HepG2 (cell line): ENCODE data around the gene GTF2H3. TPM values are rescaled to one million over a fixed set of nuclear protein-coding genes. Genes with fewer than 3 reads are reported as not detected.

ENCODE experiments used
- AGO1 ChIP-seq: fragments of 200-400 bp; formaldehyde crosslinking; IDR thresholded peaks from 2 replicates; pipeline ENCODE4 v1.6.1; 2017; ENCODE audit warnings: mild to moderate bottlenecking, low read depth, low read length, moderate library complexity; ENCODE audit not compliant: poor library complexity, severe bottlenecking
- ARNTL ChIP-seq: sonication (generic); formaldehyde crosslinking; IDR thresholded peaks from 2 replicates; pipeline ENCODE4 v1.4.0; 2020; ENCODE audit warnings: mild to moderate bottlenecking, missing genetic modification reagents
- ELF1 ChIP-seq: sonication (generic); formaldehyde crosslinking; IDR thresholded peaks from 2 replicates; pipeline ENCODE4 v1.4.0; 2020; ENCODE audit warnings: missing genetic modification reagents
- FOXM1 ChIP-seq: sonication (generic); formaldehyde crosslinking; IDR thresholded peaks from 2 replicates; pipeline ENCODE4 v1.5.0; 2020; ENCODE audit warnings: missing genetic modification reagents
- ISX ChIP-seq: sonication (generic); formaldehyde crosslinking; conservative IDR thresholded peaks from 2 replicates; pipeline ENCODE4 v1.5.0; 2020; ENCODE audit warnings: missing genetic modification reagents
- KDM6A ChIP-seq: IDR thresholded peaks from 2 replicates; pipeline ENCODE4 v1.6.1; 2016; ENCODE audit warnings: low read depth
- NAIF1 ChIP-seq: sonication (generic); formaldehyde crosslinking; IDR thresholded peaks from 2 replicates; pipeline ENCODE4 v1.5.0; 2020; ENCODE audit warnings: mild to moderate bottlenecking, missing genetic modification reagents, borderline replicate concordance
- NPAS2 ChIP-seq: sonication (generic); formaldehyde crosslinking; IDR thresholded peaks from 2 replicates; pipeline ENCODE4 v1.8.0; 2022; ENCODE audit warnings: mild to moderate bottlenecking, missing genetic modification reagents, borderline replicate concordance
- PRMT3 ChIP-seq: sonication (generic); formaldehyde crosslinking; IDR thresholded peaks from 2 replicates; pipeline ENCODE4 v1.8.1; 2022; ENCODE audit warnings: low read depth, mild to moderate bottlenecking, moderate library complexity, missing genetic modification reagents, borderline replicate concordance
- PRPF4 ChIP-seq: fragments of 200-400 bp; formaldehyde crosslinking; IDR thresholded peaks from 2 replicates; pipeline ENCODE4 v1.6.1; 2016; ENCODE audit warnings: low read length, low read depth; ENCODE audit not compliant: poor library complexity, severe bottlenecking
- RARA ChIP-seq: IDR thresholded peaks from 2 replicates; pipeline ENCODE4 v1.6.1; 2016; ENCODE audit warnings: missing genetic modification reagents, missing compliant biosample characterization
- RFXAP ChIP-seq: sonication (generic); formaldehyde crosslinking; IDR thresholded peaks from 2 replicates; pipeline ENCODE4 v1.4.0; 2020; ENCODE audit warnings: missing genetic modification reagents, borderline replicate concordance
- SOX13 ChIP-seq, 3 experiments: fragments of 450-650 bp in 1 of 3; sonication (generic) in 1 of 3; formaldehyde crosslinking in 1 of 3; IDR thresholded peaks in 2 of 3; conservative IDR thresholded peaks in 1 of 3; 2 replicates each; pipeline versions ENCODE4 v1.5.0 to v1.6.1; 2016 to 2020; ENCODE audit warnings: antibody characterized with exemption in 1 of 3, mild to moderate bottlenecking in 1 of 3, missing compliant biosample characterization in 1 of 3, missing genetic modification reagents in 1 of 3, moderate library complexity in 1 of 3
- ZEB1 ChIP-seq: IDR thresholded peaks from 2 replicates; pipeline ENCODE4 v1.6.1; 2012; ENCODE audit warnings: mild to moderate bottlenecking, low read depth, inconsistent platforms; ENCODE audit not compliant: insufficient replicate concordance
- ZNF431 ChIP-seq: sonication (generic); formaldehyde crosslinking; IDR thresholded peaks from 2 replicates; pipeline ENCODE4 v1.9.0; 2022; ENCODE audit warnings: missing genetic modification reagents, low read depth, mild to moderate bottlenecking, borderline replicate concordance
- ZNF552 ChIP-seq: sonication (generic); formaldehyde crosslinking; IDR thresholded peaks from 2 replicates; pipeline ENCODE4 v1.9.0; 2022; ENCODE audit warnings: missing genetic modification reagents, mild to moderate bottlenecking, borderline replicate concordance
- ZNF75D ChIP-seq: sonication (generic); formaldehyde crosslinking; IDR thresholded peaks from 2 replicates; pipeline ENCODE4 v1.8.1; 2023; ENCODE audit warnings: missing genetic modification reagents, mild to moderate bottlenecking, borderline replicate concordance
- ZNF816 ChIP-seq: sonication (generic); formaldehyde crosslinking; IDR thresholded peaks from 2 replicates; pipeline ENCODE4 v1.8.0; 2022; ENCODE audit warnings: missing genetic modification reagents, mild to moderate bottlenecking, borderline replicate concordance
- polyA plus RNA-seq, 8 experiments: library from polyadenylated mRNA; depleted of rRNA in 3 of 8; stranded (reverse) in 7 of 8; unstranded in 1 of 8; fragments of >200 nt; fragmentation: Illumina TruSeq in 4 of 8; extraction: Trizol in 4 of 8; gene quantifications; 2 replicates each; pipeline versions ENCODE4 v1.2.1 to v1.2.3, GENCODE V29; 2011 to 2016; ENCODE audit warnings: low read depth in 4 of 8, missing spikeins in 1 of 8, mixed read lengths in 1 of 8; ENCODE audit not compliant: insufficient read depth in 1 of 8
- total RNA-seq, 5 experiments: library from RNA; depleted of rRNA; stranded (reverse); fragments of >200 nt; fragmentation: Illumina TruSeq; extraction: Trizol; gene quantifications; 2 replicates each; pipeline ENCODE4 v1.2.3, GENCODE V29; 2016; ENCODE audit warnings: low read depth in 1 of 5
- TF ChIP-seq, protein P1 (sequence below): sonication (generic); formaldehyde crosslinking; IDR thresholded peaks from 2 replicates; pipeline ENCODE4 v1.5.0; 2020; ENCODE audit warnings: mild to moderate bottlenecking, missing genetic modification reagents
- TF ChIP-seq, protein P2 (sequence below): sonication (generic); formaldehyde crosslinking; IDR thresholded peaks from 2 replicates; pipeline ENCODE4 v1.5.0; 2020; ENCODE audit warnings: mild to moderate bottlenecking, missing genetic modification reagents, borderline replicate concordance

The GTF2H3 gene
- total and polyA plus RNA-seq, 2 of the 13 experiments (the other 11 are each of a cell fraction or from before 2014, with no cell fraction given), result 35.8 to 58.8 TPM

DNA sequence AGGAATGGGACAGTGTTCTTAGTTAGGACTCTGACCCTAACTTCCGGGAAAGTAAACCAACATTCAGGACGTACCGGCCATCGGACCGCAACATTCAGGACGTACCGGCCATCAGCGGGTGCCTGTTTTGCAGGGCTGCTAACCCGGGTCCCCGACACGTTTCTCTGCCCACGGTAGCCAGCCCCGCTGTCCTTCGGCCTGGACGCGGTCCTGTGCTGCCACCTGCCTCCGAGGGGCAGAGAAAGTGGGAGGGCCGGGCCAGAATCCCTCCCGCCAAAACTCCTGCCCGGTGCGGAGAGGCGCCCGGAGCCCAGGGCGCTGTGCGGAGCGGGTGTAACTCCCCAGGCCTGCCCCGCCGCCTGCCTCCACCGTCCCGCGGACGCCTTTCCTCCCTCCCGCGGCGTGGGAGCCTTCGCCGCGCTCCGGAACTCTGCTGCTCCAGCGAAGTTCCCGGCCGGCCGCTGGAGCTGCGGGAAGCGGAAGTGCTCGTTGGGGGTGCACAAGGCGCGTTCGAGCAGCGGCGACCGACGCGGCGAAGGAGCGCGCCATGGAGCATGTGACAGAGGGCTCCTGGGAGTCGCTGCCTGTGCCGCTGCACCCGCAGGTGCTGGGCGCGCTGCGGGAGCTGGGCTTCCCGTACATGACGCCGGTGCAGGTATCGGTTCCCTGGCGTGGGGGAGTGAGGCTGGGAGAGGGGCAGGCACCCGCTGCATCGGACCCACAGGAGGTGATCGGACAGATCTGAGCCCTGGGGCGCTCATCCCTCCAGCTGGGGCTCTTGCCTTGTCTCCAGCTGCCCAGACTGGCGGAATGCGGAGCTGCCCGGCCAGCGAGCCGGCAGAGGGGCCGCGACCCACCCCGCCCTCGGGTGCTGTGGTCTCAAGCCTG, 31.8 kb upstream of the GTF2H3 start, which contains the start of gene DDX55 (continued):
- peak; percentile 81 for TF ChIP-seq AGO1
- no peak; the same call in 1 of the 2 replicates for TF ChIP-seq ZNF552
- TF ChIP-seq KDM6A, result no peak; the same call in 1 of the 2 replicates
- TF ChIP-seq NAIF1, result no peak
- TF ChIP-seq PRMT3 (CRISPR knock-in tag), result no peak; the same call in 1 of the 2 replicates
- TF ChIP-seq, protein P1, sequence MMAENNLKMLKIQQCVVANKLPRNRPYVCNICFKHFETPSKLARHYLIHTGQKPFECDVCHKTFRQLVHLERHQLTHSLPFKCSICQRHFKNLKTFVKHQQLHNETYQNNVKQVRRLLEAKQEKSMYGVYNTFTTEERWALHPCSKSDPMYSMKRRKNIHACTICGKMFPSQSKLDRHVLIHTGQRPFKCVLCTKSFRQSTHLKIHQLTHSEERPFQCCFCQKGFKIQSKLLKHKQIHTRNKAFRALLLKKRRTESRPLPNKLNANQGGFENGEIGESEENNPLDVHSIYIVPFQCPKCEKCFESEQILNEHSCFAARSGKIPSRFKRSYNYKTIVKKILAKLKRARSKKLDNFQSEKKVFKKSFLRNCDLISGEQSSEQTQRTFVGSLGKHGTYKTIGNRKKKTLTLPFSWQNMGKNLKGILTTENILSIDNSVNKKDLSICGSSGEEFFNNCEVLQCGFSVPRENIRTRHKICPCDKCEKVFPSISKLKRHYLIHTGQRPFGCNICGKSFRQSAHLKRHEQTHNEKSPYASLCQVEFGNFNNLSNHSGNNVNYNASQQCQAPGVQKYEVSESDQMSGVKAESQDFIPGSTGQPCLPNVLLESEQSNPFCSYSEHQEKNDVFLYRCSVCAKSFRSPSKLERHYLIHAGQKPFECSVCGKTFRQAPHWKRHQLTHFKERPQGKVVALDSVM (CRISPR knock-in tag), result no peak; the same call in 1 of the 2 replicates
- TF ChIP-seq ZNF75D, result no peak
- TF ChIP-seq ARNTL (CRISPR knock-in tag), result peak; percentile 88
- TF ChIP-seq PRPF4, result no peak
- peak; percentile 93 for TF ChIP-seq RFXAP
- peak; percentile 85; the same call in 1 of the 2 replicates for TF ChIP-seq ZNF431
- peak; percentile 56 for TF ChIP-seq RARA (CRISPR knock-in tag)
- peak; percentile 91 for TF ChIP-seq ELF1
- no peak for TF ChIP-seq SOX13 (IDR thresholded peaks at IDR 0.05)
- peak in 1 of 2 experiments; percentile 43; a peak in 2 of 4 replicates for TF ChIP-seq SOX13 (CRISPR knock-in tag; conservative IDR thresholded peaks at IDR 0.05 in 1 of 2, IDR thresholded peaks at IDR 0.05 in 1 of 2)
- TF ChIP-seq ZNF816 (CRISPR knock-in tag), result peak; percentile 94
- no peak for TF ChIP-seq NPAS2 (CRISPR knock-in tag)
- TF ChIP-seq, protein P2, sequence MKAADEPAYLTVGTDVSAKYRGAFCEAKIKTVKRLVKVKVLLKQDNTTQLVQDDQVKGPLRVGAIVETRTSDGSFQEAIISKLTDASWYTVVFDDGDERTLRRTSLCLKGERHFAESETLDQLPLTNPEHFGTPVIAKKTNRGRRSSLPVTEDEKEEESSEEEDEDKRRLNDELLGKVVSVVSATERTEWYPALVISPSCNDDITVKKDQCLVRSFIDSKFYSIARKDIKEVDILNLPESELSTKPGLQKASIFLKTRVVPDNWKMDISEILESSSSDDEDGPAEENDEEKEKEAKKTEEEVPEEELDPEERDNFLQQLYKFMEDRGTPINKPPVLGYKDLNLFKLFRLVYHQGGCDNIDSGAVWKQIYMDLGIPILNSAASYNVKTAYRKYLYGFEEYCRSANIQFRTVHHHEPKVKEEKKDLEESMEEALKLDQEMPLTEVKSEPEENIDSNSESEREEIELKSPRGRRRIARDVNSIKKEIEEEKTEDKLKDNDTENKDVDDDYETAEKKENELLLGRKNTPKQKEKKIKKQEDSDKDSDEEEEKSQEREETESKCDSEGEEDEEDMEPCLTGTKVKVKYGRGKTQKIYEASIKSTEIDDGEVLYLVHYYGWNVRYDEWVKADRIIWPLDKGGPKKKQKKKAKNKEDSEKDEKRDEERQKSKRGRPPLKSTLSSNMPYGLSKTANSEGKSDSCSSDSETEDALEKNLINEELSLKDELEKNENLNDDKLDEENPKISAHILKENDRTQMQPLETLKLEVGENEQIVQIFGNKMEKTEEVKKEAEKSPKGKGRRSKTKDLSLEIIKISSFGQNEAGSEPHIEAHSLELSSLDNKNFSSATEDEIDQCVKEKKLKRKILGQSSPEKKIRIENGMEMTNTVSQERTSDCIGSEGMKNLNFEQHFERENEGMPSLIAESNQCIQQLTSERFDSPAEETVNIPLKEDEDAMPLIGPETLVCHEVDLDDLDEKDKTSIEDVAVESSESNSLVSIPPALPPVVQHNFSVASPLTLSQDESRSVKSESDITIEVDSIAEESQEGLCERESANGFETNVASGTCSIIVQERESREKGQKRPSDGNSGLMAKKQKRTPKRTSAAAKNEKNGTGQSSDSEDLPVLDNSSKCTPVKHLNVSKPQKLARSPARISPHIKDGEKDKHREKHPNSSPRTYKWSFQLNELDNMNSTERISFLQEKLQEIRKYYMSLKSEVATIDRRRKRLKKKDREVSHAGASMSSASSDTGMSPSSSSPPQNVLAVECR, result peak; percentile 99
- no peak for TF ChIP-seq ISX
- TF ChIP-seq FOXM1, result no peak
- TF ChIP-seq ZEB1, result no peak
